GM12878 (cell line): ENCODE results near the gene CRTC2. TPM values are rescaled to one million over a fixed set of nuclear protein-coding genes. Genes with fewer than 3 reads are reported as not detected.

Experiments
- microRNA-seq: library from miRNA; unstranded; fragments of <30 nt; microRNA quantifications from one replicate; pipeline ENCODE4, GENCODE V29; 2018
- polyA plus RNA-seq, 11 experiments: library from polyadenylated mRNA; depleted of rRNA in 4 of 11; unstranded in 6 of 11; stranded (reverse) in 5 of 11; fragments of >200 nt; fragmentation: Nextera tagmentation in 4 of 11; fragmentation: Illumina TruSeq in 1 of 11; extraction: Ambion mirVana in 4 of 11; extraction: Trizol in 1 of 11; gene quantifications; 1 replicate in 1 of 11; 2 replicates in 10 of 11; pipeline versions ENCODE4 v1.2.1 to v1.2.3, GENCODE V29; 2011 to 2016; ENCODE audit warnings: inconsistent platforms in 2 of 11, missing spikeins in 2 of 11, low read depth in 1 of 11
- small RNA-seq: library from RNA; depleted of rRNA; stranded (forward); fragments of <200 nt; gene quantifications from one replicate; pipeline ENCODE3, GENCODE V24; 2014
- total RNA-seq, 4 experiments: library from RNA; depleted of rRNA in 3 of 4; stranded (reverse); fragments of >200 nt in 3 of 4; fragmentation: Illumina TruSeq in 1 of 4; extraction: Trizol in 1 of 4; gene quantifications; 2 replicates each; pipeline versions ENCODE4 v1.2.1 to v1.2.3, GENCODE V29; 2013 to 2021

Gene CRTC2
- total and polyA plus RNA-seq, 10 of the 15 experiments (the other 5 are each of a cell fraction or from before 2014, with no cell fraction given), result 5.1 to 57.9 (median 32.7) TPM

Small RNA genes within 50 kb of the gene (microRNA-seq; reads per million reads assigned to microRNA genes)
- 1.3 reads per million for gene MIR6737

Small RNA genes within 50 kb of the gene (small RNA-seq; reads per million reads assigned to genes)
- gene MIR6737, result 0.31 reads per million

Other genes starting within 250 kb of the CRTC2 start
Only the 7 nearest of the 12 such genes appear.
- 6.9 and 7.2 TPM in 2 replicates for gene GATAD2B, start 35.6 kb downstream of the CRTC2 start, total RNA-seq (2014; rRNA removed)
- gene GATAD2B, start 35.6 kb downstream of the CRTC2 start, total RNA-seq (2014; rRNA removed; fragmentation: Illumina TruSeq; extraction: Trizol), result 8.3 and 8.8 TPM in 2 replicates
- gene GATAD2B, start 35.6 kb downstream of the CRTC2 start, total RNA-seq (2021), result 63.1 and 64.6 TPM in 2 replicates
- gene GATAD2B, start 35.6 kb downstream of the CRTC2 start, polyA plus RNA-seq (2011; rRNA removed), result 7.3 and 10.8 TPM in 2 replicates
- 17.6 and 21.2 TPM in 2 replicates for gene GATAD2B, start 35.6 kb downstream of the CRTC2 start, polyA plus RNA-seq (2014; fragmentation: Illumina TruSeq; extraction: Trizol)
- gene GATAD2B, start 35.6 kb downstream of the CRTC2 start, polyA plus RNA-seq (2014; fragmentation: Nextera tagmentation; extraction: Ambion mirVana), result 1 to 10 TPM; 2.4 to 8.7 TPM
- 10.1 and 11.3 TPM in 2 replicates for gene GATAD2B, start 35.6 kb downstream of the CRTC2 start, polyA plus RNA-seq (2014; rRNA removed)
- 1 to 10 TPM; 6.4 to 6.6 TPM for gene GATAD2B, start 35.6 kb downstream of the CRTC2 start, polyA plus RNA-seq (2016; fragmentation: Nextera tagmentation; extraction: Ambion mirVana)
- 18.2 and 22.2 TPM in 2 replicates for gene DENND4B, start 11.9 kb downstream of the CRTC2 start, total RNA-seq (2014; rRNA removed)
- 13.1 and 13.7 TPM in 2 replicates for gene DENND4B, start 11.9 kb downstream of the CRTC2 start, total RNA-seq (2014; rRNA removed; fragmentation: Illumina TruSeq; extraction: Trizol)
- 57.5 and 74.8 TPM in 2 replicates for gene DENND4B, start 11.9 kb downstream of the CRTC2 start, total RNA-seq (2021)
- gene DENND4B, start 11.9 kb downstream of the CRTC2 start, polyA plus RNA-seq (2011; rRNA removed), result 15.7 and 26.6 TPM in 2 replicates
- 23.5 and 31.0 TPM in 2 replicates for gene DENND4B, start 11.9 kb downstream of the CRTC2 start, polyA plus RNA-seq (2014; fragmentation: Illumina TruSeq; extraction: Trizol)
- 10 to 100 TPM; 12.0 to 13.4 TPM for gene DENND4B, start 11.9 kb downstream of the CRTC2 start, polyA plus RNA-seq (2014; fragmentation: Nextera tagmentation; extraction: Ambion mirVana)
- 55.1 and 73.9 TPM in 2 replicates for gene DENND4B, start 11.9 kb downstream of the CRTC2 start, polyA plus RNA-seq (2014; rRNA removed)
- gene DENND4B, start 11.9 kb downstream of the CRTC2 start, polyA plus RNA-seq (2016; fragmentation: Nextera tagmentation; extraction: Ambion mirVana), result 10 to 100 TPM; 20.8 to 23.3 TPM
- 78.0 and 79.1 TPM in 2 replicates for gene SLC39A1, start 4.9 kb upstream of the CRTC2 start, total RNA-seq (2014; rRNA removed)
- gene SLC39A1, start 4.9 kb upstream of the CRTC2 start, total RNA-seq (2014; rRNA removed; fragmentation: Illumina TruSeq; extraction: Trizol), result 48.7 and 51.2 TPM in 2 replicates
- gene SLC39A1, start 4.9 kb upstream of the CRTC2 start, total RNA-seq (2021), result 67.7 and 68.3 TPM in 2 replicates
- gene SLC39A1, start 4.9 kb upstream of the CRTC2 start, polyA plus RNA-seq (2011; rRNA removed), result 61.1 and 79.6 TPM in 2 replicates
- gene SLC39A1, start 4.9 kb upstream of the CRTC2 start, polyA plus RNA-seq (2014; fragmentation: Illumina TruSeq; extraction: Trizol), result 58.5 and 64.0 TPM in 2 replicates
- gene SLC39A1, start 4.9 kb upstream of the CRTC2 start, polyA plus RNA-seq (2014; fragmentation: Nextera tagmentation; extraction: Ambion mirVana), result 10 to 100 TPM in 1 of 2 experiments, 1 to 10 TPM in 1; 8.8 to 20.6 TPM
- gene SLC39A1, start 4.9 kb upstream of the CRTC2 start, polyA plus RNA-seq (2014; rRNA removed), result 77.0 and 77.2 TPM in 2 replicates
- gene SLC39A1, start 4.9 kb upstream of the CRTC2 start, polyA plus RNA-seq (2016; fragmentation: Nextera tagmentation; extraction: Ambion mirVana), result 10 to 100 TPM; 88.9 to 98.6 TPM
- 14.0 and 15.6 TPM in 2 replicates for gene CREB3L4, start 9.3 kb upstream of the CRTC2 start, total RNA-seq (2014; rRNA removed)
- 11.6 and 12.2 TPM in 2 replicates for gene CREB3L4, start 9.3 kb upstream of the CRTC2 start, total RNA-seq (2014; rRNA removed; fragmentation: Illumina TruSeq; extraction: Trizol)
- gene CREB3L4, start 9.3 kb upstream of the CRTC2 start, total RNA-seq (2021), result 10.9 and 11.3 TPM in 2 replicates
- 9.7 and 11.9 TPM in 2 replicates for gene CREB3L4, start 9.3 kb upstream of the CRTC2 start, polyA plus RNA-seq (2011; rRNA removed)
- gene CREB3L4, start 9.3 kb upstream of the CRTC2 start, polyA plus RNA-seq (2014; fragmentation: Illumina TruSeq; extraction: Trizol), result 10.0 and 12.5 TPM in 2 replicates
- gene CREB3L4, start 9.3 kb upstream of the CRTC2 start, polyA plus RNA-seq (2014; fragmentation: Nextera tagmentation; extraction: Ambion mirVana), result 10 to 100 TPM in 1 of 2 experiments, 1 to 10 TPM in 1; 9.7 to 12.9 TPM
- 13.1 and 13.4 TPM in 2 replicates for gene CREB3L4, start 9.3 kb upstream of the CRTC2 start, polyA plus RNA-seq (2014; rRNA removed)
- 10 to 100 TPM; 11.2 to 11.9 TPM for gene CREB3L4, start 9.3 kb upstream of the CRTC2 start, polyA plus RNA-seq (2016; fragmentation: Nextera tagmentation; extraction: Ambion mirVana)
- 265 and 276 TPM in 2 replicates for gene JTB, start 19.1 kb upstream of the CRTC2 start, total RNA-seq (2014; rRNA removed)
- gene JTB, start 19.1 kb upstream of the CRTC2 start, total RNA-seq (2014; rRNA removed; fragmentation: Illumina TruSeq; extraction: Trizol), result 95.3 and 103 TPM in 2 replicates
- 173 and 174 TPM in 2 replicates for gene JTB, start 19.1 kb upstream of the CRTC2 start, total RNA-seq (2021)
- gene JTB, start 19.1 kb upstream of the CRTC2 start, polyA plus RNA-seq (2011; rRNA removed), result 136 and 144 TPM in 2 replicates
- 57.8 and 85.9 TPM in 2 replicates for gene JTB, start 19.1 kb upstream of the CRTC2 start, polyA plus RNA-seq (2014; fragmentation: Illumina TruSeq; extraction: Trizol)
- 10 to 100 TPM; 25.0 to 67.7 TPM for gene JTB, start 19.1 kb upstream of the CRTC2 start, polyA plus RNA-seq (2014; fragmentation: Nextera tagmentation; extraction: Ambion mirVana)
- gene JTB, start 19.1 kb upstream of the CRTC2 start, polyA plus RNA-seq (2014; rRNA removed), result 247 and 255 TPM in 2 replicates
- gene JTB, start 19.1 kb upstream of the CRTC2 start, polyA plus RNA-seq (2016; fragmentation: Nextera tagmentation; extraction: Ambion mirVana), result 100 to 1,000 TPM; 292 to 298 TPM
- gene RAB13, start 27.7 kb upstream of the CRTC2 start, total RNA-seq (2014; rRNA removed), result 4.6 and 5.9 TPM in 2 replicates
- 11.0 and 12.4 TPM in 2 replicates for gene RAB13, start 27.7 kb upstream of the CRTC2 start, total RNA-seq (2014; rRNA removed; fragmentation: Illumina TruSeq; extraction: Trizol)
- 20.4 and 22.2 TPM in 2 replicates for gene RAB13, start 27.7 kb upstream of the CRTC2 start, total RNA-seq (2021)
- 0.75 and 0.86 TPM in 2 replicates for gene RAB13, start 27.7 kb upstream of the CRTC2 start, polyA plus RNA-seq (2011; rRNA removed)
- gene RAB13, start 27.7 kb upstream of the CRTC2 start, polyA plus RNA-seq (2014; fragmentation: Illumina TruSeq; extraction: Trizol), result 30.7 and 34.1 TPM in 2 replicates
- gene RAB13, start 27.7 kb upstream of the CRTC2 start, polyA plus RNA-seq (2014; fragmentation: Nextera tagmentation; extraction: Ambion mirVana), result 10 to 100 TPM in 1 of 2 experiments, 1 to 10 TPM in 1; 7.9 to 17.2 TPM
- 12.7 and 15.5 TPM in 2 replicates for gene RAB13, start 27.7 kb upstream of the CRTC2 start, polyA plus RNA-seq (2014; rRNA removed)
- gene RAB13, start 27.7 kb upstream of the CRTC2 start, polyA plus RNA-seq (2016; fragmentation: Nextera tagmentation; extraction: Ambion mirVana), result 10 to 100 TPM; 16.3 to 19.2 TPM
- gene RPS27, start 32.1 kb upstream of the CRTC2 start, total RNA-seq (2014; rRNA removed), result 5,288 and 5,830 TPM in 2 replicates
- gene RPS27, start 32.1 kb upstream of the CRTC2 start, total RNA-seq (2014; rRNA removed; fragmentation: Illumina TruSeq; extraction: Trizol), result 9,122 and 9,683 TPM in 2 replicates
- 2,708 and 2,801 TPM in 2 replicates for gene RPS27, start 32.1 kb upstream of the CRTC2 start, total RNA-seq (2021)
- 8,626 and 8,787 TPM in 2 replicates for gene RPS27, start 32.1 kb upstream of the CRTC2 start, polyA plus RNA-seq (2011; rRNA removed)
- 13,800 and 18,255 TPM in 2 replicates for gene RPS27, start 32.1 kb upstream of the CRTC2 start, polyA plus RNA-seq (2014; fragmentation: Illumina TruSeq; extraction: Trizol)
- over 10,000 TPM in 1 of 2 experiments, 1,000 to 10,000 TPM in 1; 9,903 to 14,234 TPM for gene RPS27, start 32.1 kb upstream of the CRTC2 start, polyA plus RNA-seq (2014; fragmentation: Nextera tagmentation; extraction: Ambion mirVana)
- 8,943 and 9,277 TPM in 2 replicates for gene RPS27, start 32.1 kb upstream of the CRTC2 start, polyA plus RNA-seq (2014; rRNA removed)
- 1,000 to 10,000 TPM; 3,244 to 3,511 TPM for gene RPS27, start 32.1 kb upstream of the CRTC2 start, polyA plus RNA-seq (2016; fragmentation: Nextera tagmentation; extraction: Ambion mirVana)